ENCODE measurements around the gene PI4K2A.

DNA sequence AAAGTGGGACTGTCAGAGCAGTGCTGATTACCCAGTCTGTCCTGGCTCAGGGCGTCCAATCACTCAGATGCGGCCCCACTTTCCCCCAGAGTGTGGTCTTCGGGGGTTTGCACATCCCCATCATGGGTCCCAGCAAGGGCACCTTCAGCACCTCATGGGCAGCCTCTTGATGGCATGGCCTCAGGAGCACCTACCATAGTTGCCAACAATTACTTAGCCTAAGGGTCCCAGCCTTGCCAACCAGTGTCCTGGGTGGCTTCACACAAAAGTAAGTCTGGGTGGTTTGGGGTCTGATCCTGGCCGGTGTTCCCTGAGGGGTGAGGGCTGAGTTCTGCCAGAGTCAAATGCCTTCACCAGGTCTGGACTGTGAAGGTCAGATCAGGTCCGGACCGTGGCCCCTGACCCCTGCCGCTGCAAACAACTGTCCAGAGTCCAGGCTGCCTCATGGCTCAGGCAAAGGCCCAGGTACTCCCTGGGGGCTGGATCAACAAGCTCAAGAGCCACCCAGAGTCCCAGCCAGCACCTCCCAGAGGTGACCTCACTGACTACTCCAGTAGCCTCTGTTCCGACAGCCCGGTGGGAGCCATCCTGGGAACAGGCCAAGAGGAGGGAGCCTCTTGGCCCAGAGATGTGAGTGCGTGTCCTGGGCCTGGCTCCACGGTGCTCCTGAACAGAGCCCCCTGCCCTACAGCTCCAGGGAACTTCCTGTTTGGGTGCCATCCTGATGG is 66.8 kb downstream of the PI4K2A start:
- no peak for TF ChIP-seq POLR2A (IDR thresholded peaks at IDR 0.05)
- TF ChIP-seq, protein P1, sequence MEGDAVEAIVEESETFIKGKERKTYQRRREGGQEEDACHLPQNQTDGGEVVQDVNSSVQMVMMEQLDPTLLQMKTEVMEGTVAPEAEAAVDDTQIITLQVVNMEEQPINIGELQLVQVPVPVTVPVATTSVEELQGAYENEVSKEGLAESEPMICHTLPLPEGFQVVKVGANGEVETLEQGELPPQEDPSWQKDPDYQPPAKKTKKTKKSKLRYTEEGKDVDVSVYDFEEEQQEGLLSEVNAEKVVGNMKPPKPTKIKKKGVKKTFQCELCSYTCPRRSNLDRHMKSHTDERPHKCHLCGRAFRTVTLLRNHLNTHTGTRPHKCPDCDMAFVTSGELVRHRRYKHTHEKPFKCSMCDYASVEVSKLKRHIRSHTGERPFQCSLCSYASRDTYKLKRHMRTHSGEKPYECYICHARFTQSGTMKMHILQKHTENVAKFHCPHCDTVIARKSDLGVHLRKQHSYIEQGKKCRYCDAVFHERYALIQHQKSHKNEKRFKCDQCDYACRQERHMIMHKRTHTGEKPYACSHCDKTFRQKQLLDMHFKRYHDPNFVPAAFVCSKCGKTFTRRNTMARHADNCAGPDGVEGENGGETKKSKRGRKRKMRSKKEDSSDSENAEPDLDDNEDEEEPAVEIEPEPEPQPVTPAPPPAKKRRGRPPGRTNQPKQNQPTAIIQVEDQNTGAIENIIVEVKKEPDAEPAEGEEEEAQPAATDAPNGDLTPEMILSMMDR (IDR thresholded peaks at IDR 0.05): no peak
